ENCODE measurements around the gene TOMM6. TPM values are rescaled to one million over a fixed set of nuclear protein-coding genes. Genes with fewer than 3 reads are reported as not detected.
"Not testable (repeated sequence)": the region's sequence is repeated elsewhere in the genome, so short reads cannot be mapped to it uniquely, and the experiment has no call there.

TOMM6 gene
- total and polyA plus RNA-seq, 2 donors, result 34.4 to 181 TPM

GRCh38 chr6:41756354-41756753 is 31.1 kb upstream of the TOMM6 start:
- no peak for DNase-seq (ENCODE audit: extremely low spot score)
- no peak overlapping the region for H3K27ac ChIP-seq (ENCODE audit: low read depth)
- H3K4me1 ChIP-seq (ENCODE audit: insufficient read depth), result no peaks in the 10 kb centered on the region
- H3K36me3 ChIP-seq (ENCODE audit: insufficient read depth), result no peaks in the 10 kb centered on the region
- H3K4me3 ChIP-seq (ENCODE audit: low read depth, low read length), result no peak overlapping the region
- WGBS, result 60% methylated on average over 13 of the region's 13 CpGs

- H3K36me3 ChIP-seq (ENCODE audit: insufficient read depth), result no peaks in the 10 kb centered on the region
- no peaks in the 10 kb centered on the region for H3K4me1 ChIP-seq (ENCODE audit: insufficient read depth)
- H3K4me3 ChIP-seq (ENCODE audit: low read depth, low read length), result no peak overlapping the region
- H3K27ac ChIP-seq (ENCODE audit: low read depth), result no peak overlapping the region
- 94% methylated on average over 6 of the region's 6 CpGs for WGBS
- DNase-seq (ENCODE audit: extremely low spot score), result no peak
Measured at GRCh38 chr6:41757271-41757670, 30.2 kb upstream of the TOMM6 start.

- no peaks in the 10 kb centered on the region for H3K36me3 ChIP-seq (ENCODE audit: insufficient read depth)
- WGBS, result 71% methylated on average over 8 of the region's 8 CpGs
- no peaks in the 10 kb centered on the region for H3K4me1 ChIP-seq (ENCODE audit: insufficient read depth)
- no peak overlapping the region for H3K27ac ChIP-seq (ENCODE audit: low read depth)
- no peak for DNase-seq (ENCODE audit: extremely low spot score)
- no peak overlapping the region for H3K4me3 ChIP-seq (ENCODE audit: low read depth, low read length)
Measured at GRCh38 chr6:41757931-41758640, 29.4 kb upstream of the TOMM6 start.

GRCh38 chr6:41758641-41759035 is 28.9 kb upstream of the TOMM6 start:
- no peak for DNase-seq (ENCODE audit: extremely low spot score)
- Histone ChIP-seq H3K4me1 (ENCODE audit: insufficient read depth) (no peaks in the 10 kb centered on the region), H3K36me3 (ENCODE audit: insufficient read depth) (no peaks in the 10 kb centered on the region), H3K27ac (ENCODE audit: low read depth) (no peak overlapping the region), H3K4me3 (ENCODE audit: low read depth, low read length) (no peak overlapping the region)
- WGBS, result 83% methylated on average over 6 of the region's 6 CpGs

GRCh38 chr6:41759106-41759904 is 28.2 kb upstream of the TOMM6 start:
- H3K4me1 ChIP-seq (ENCODE audit: insufficient read depth), result no peaks in the 10 kb centered on the region
- H3K36me3 ChIP-seq (ENCODE audit: insufficient read depth), result no peaks in the 10 kb centered on the region
- WGBS, result 88% methylated on average over 13 of the region's 13 CpGs
- DNase-seq (ENCODE audit: extremely low spot score), result no peak
- H3K27ac ChIP-seq (ENCODE audit: low read depth), result no peak overlapping the region
- no peak overlapping the region for H3K4me3 ChIP-seq (ENCODE audit: low read depth, low read length)

- Histone ChIP-seq H3K27ac (ENCODE audit: low read depth) (no peak overlapping the region), H3K36me3 (ENCODE audit: insufficient read depth) (no peaks in the 10 kb centered on the region), H3K4me1 (ENCODE audit: insufficient read depth) (no peaks in the 10 kb centered on the region), H3K4me3 (ENCODE audit: low read depth, low read length) (no peak overlapping the region)
- DNase-seq (ENCODE audit: extremely low spot score), result no peak
- WGBS, result 86% methylated on average over 2 of the region's 2 CpGs
Measured at GRCh38 chr6:41759905-41760579, 27.5 kb upstream of the TOMM6 start.

GRCh38 chr6:41763470-41763869 is 24.0 kb upstream of the TOMM6 start:
- DNase-seq (ENCODE audit: extremely low spot score), result no peak
- WGBS, result 28% methylated on average over 2 of the region's 2 CpGs

GRCh38 chr6:41766043-41766664 is 21.3 kb upstream of the TOMM6 start:
- 93% methylated on average over 4 of the region's 4 CpGs for WGBS
- not testable (repeated sequence) for DNase-seq (ENCODE audit: extremely low spot score); H3K27ac ChIP-seq (ENCODE audit: low read depth); H3K4me1 ChIP-seq (ENCODE audit: insufficient read depth); H3K36me3 ChIP-seq (ENCODE audit: insufficient read depth); H3K4me3 ChIP-seq (ENCODE audit: low read depth, low read length)

More at GRCh38 chr6:41763470-41763869, 24.0 kb upstream of the TOMM6 start:
- Histone ChIP-seq H3K27ac (ENCODE audit: low read depth) (no peak overlapping the region), H3K36me3 (ENCODE audit: insufficient read depth) (no peaks in the 10 kb centered on the region), H3K4me1 (ENCODE audit: insufficient read depth) (no peaks in the 10 kb centered on the region), H3K4me3 (ENCODE audit: low read depth, low read length) (no peak overlapping the region)

- H3K4me3 ChIP-seq (ENCODE audit: low read depth, low read length), result no peak overlapping the region
- peak; percentile 81 for DNase-seq (ENCODE audit: extremely low spot score)
- H3K27ac ChIP-seq (ENCODE audit: low read depth), result peak overlapping the region; percentile 63
- no peaks in the 10 kb centered on the region for H3K4me1 ChIP-seq (ENCODE audit: insufficient read depth)
- 18% methylated on average over 12 of the region's 12 CpGs for WGBS
- H3K36me3 ChIP-seq (ENCODE audit: insufficient read depth), result peaks cover 4% of the 10 kb centered on the region
Measured at GRCh38 chr6:41767112-41767833, 20.2 kb upstream of the TOMM6 start.

- Histone ChIP-seq H3K27ac (ENCODE audit: low read depth) (no peak overlapping the region), H3K4me1 (ENCODE audit: insufficient read depth) (no peaks in the 10 kb centered on the region), H3K36me3 (ENCODE audit: insufficient read depth) (peaks cover 4% of the 10 kb centered on the region), H3K4me3 (ENCODE audit: low read depth, low read length) (no peak overlapping the region)
- WGBS, result 71% methylated on average over 10 of the region's 10 CpGs
- no peak for DNase-seq (ENCODE audit: extremely low spot score)
Measured at GRCh38 chr6:41768545-41769308, 18.8 kb upstream of the TOMM6 start.

- WGBS, result 98% methylated on average over 8 of the region's 8 CpGs
- Histone ChIP-seq H3K4me3 (ENCODE audit: low read depth, low read length) (no peak overlapping the region), H3K27ac (ENCODE audit: low read depth) (no peak overlapping the region), H3K36me3 (ENCODE audit: insufficient read depth) (peaks cover 6% of the 10 kb centered on the region), H3K4me1 (ENCODE audit: insufficient read depth) (no peaks in the 10 kb centered on the region)
- no peak for DNase-seq (ENCODE audit: extremely low spot score)
Measured at GRCh38 chr6:41769376-41769775, 18.1 kb upstream of the TOMM6 start.

- Histone ChIP-seq H3K36me3 (ENCODE audit: insufficient read depth) (peaks cover 6% of the 10 kb centered on the region), H3K4me1 (ENCODE audit: insufficient read depth) (no peaks in the 10 kb centered on the region), H3K4me3 (ENCODE audit: low read depth, low read length) (no peak overlapping the region), H3K27ac (ENCODE audit: low read depth) (no peak overlapping the region)
- 94% methylated on average over 30 of the region's 30 CpGs for WGBS
- DNase-seq (ENCODE audit: extremely low spot score), result no peak
Measured at GRCh38 chr6:41770381-41771057, 17.0 kb upstream of the TOMM6 start.

Measured in urinary bladder (tissue), 4 donors.